ENCODE measurements around the gene PPCS. TPM values are rescaled to one million over a fixed set of nuclear protein-coding genes. Genes with fewer than 3 reads are reported as not detected.
"Not testable (repeated sequence)": the region's sequence is repeated elsewhere in the genome, so short reads cannot be mapped to it uniquely, and the experiment has no call there.

The PPCS gene
- total and polyA plus RNA-seq, 4 donors: 33.7 to 171 (median 54.0) TPM

- H3K36me3 ChIP-seq (ENCODE audit: control insufficient read depth in 1 of 2, insufficient read depth in 2 of 2, low read length in 1 of 2): peaks cover 0 to 2% of the 10 kb centered on the region in 2 donors
- DNase-seq (no peak), ATAC-seq (ENCODE audit: low FRiP score) (no peak)
- no peak overlapping the region for H3K4me3 ChIP-seq (ENCODE audit: low read length in 2 of 2)
- no peaks in the 10 kb centered on the region for H3K9me3 ChIP-seq (ENCODE audit: control insufficient read depth, low read length)
- H3K27ac ChIP-seq (ENCODE audit: low read depth in 1 of 2, low read length in 2 of 2): no peak overlapping the region
- no peaks in the 10 kb centered on the region for H3K27me3 ChIP-seq (ENCODE audit: control insufficient read depth in 1 of 2, insufficient read depth in 2 of 2, low read length in 1 of 2)
- no peaks in the 10 kb centered on the region for H3K4me1 ChIP-seq (ENCODE audit: control insufficient read depth in 1 of 2, insufficient read depth in 2 of 2, low read length in 2 of 2)
- 82 to 83% methylated on average over 2 of the region's 2 CpGs for WGBS, 2 donors
- intact Hi-C loops (cut with DNase I): no loop called here
Measured at GRCh38 chr1:42482635-42483153, 26.4 kb downstream of the PPCS start.

GRCh38 chr1:42484382-42484781 lies 28.0 kb downstream of the PPCS start:
- Histone ChIP-seq H3K9me3 (ENCODE audit: control insufficient read depth, low read length) (no peaks in the 10 kb centered on the region), H3K27me3 (ENCODE audit: control insufficient read depth in 1 of 2, insufficient read depth in 2 of 2, low read length in 1 of 2) (no peaks in the 10 kb centered on the region), H3K4me1 (ENCODE audit: control insufficient read depth in 1 of 2, insufficient read depth in 2 of 2, low read length in 2 of 2) (no peaks in the 10 kb centered on the region), H3K36me3 (ENCODE audit: control insufficient read depth in 1 of 2, insufficient read depth in 2 of 2, low read length in 1 of 2) (peaks cover 0 to 2% of the 10 kb centered on the region in 2 donors), H3K4me3 (ENCODE audit: low read length in 2 of 2) (no peak overlapping the region), H3K27ac (ENCODE audit: low read depth in 1 of 2, low read length in 2 of 2) (no peak overlapping the region)
- DNase-seq (no peak), ATAC-seq (ENCODE audit: low FRiP score) (no peak)
- intact Hi-C loops (cut with DNase I): no loop called here
- WGBS, 2 donors: 67 to 74% methylated on average over 2 of the region's 2 CpGs

- no peak for ATAC-seq (ENCODE audit: low FRiP score)
- H3K27ac ChIP-seq (ENCODE audit: low read depth in 1 of 2, low read length in 2 of 2): no peak overlapping the region
- H3K4me3 ChIP-seq (ENCODE audit: low read length in 2 of 2): no peak overlapping the region
- no peaks in the 10 kb centered on the region for H3K4me1 ChIP-seq (ENCODE audit: control insufficient read depth in 1 of 2, insufficient read depth in 2 of 2, low read length in 2 of 2)
- 95 to 98% methylated on average over 3 of the region's 3 CpGs for WGBS, 2 donors
- H3K36me3 ChIP-seq (ENCODE audit: control insufficient read depth in 1 of 2, insufficient read depth in 2 of 2, low read length in 1 of 2): no peaks in the 10 kb centered on the region
- no peak for DNase-seq
- no peaks in the 10 kb centered on the region for H3K9me3 ChIP-seq (ENCODE audit: control insufficient read depth, low read length)
- intact Hi-C loops (cut with DNase I): no loop called here
- H3K27me3 ChIP-seq (ENCODE audit: control insufficient read depth in 1 of 2, insufficient read depth in 2 of 2, low read length in 1 of 2): no peaks in the 10 kb centered on the region
Measured at GRCh38 chr1:42490237-42490636, 33.9 kb downstream of the PPCS start.

GRCh38 chr1:42502031-42502430 lies 45.7 kb downstream of the PPCS start:
- H3K4me1 ChIP-seq (ENCODE audit: control insufficient read depth in 1 of 2, insufficient read depth in 2 of 2, low read length in 2 of 2); H3K27ac ChIP-seq (ENCODE audit: low read depth in 1 of 2, low read length in 2 of 2); intact Hi-C loops (cut with DNase I); H3K9me3 ChIP-seq (ENCODE audit: control insufficient read depth, low read length); H3K27me3 ChIP-seq (ENCODE audit: control insufficient read depth in 1 of 2, insufficient read depth in 2 of 2, low read length in 1 of 2); H3K4me3 ChIP-seq (ENCODE audit: low read length in 2 of 2); ATAC-seq (ENCODE audit: low FRiP score); DNase-seq; H3K36me3 ChIP-seq (ENCODE audit: control insufficient read depth in 1 of 2, insufficient read depth in 2 of 2, low read length in 1 of 2): not testable (repeated sequence)
- WGBS, 2 donors: 87 to 94% methylated on average over 10 to 11 of the region's 11 CpGs

- WGBS, 2 donors: 87 to 98% methylated on average over 2 of the region's 2 CpGs
- Histone ChIP-seq H3K4me1 (ENCODE audit: control insufficient read depth in 1 of 2, insufficient read depth in 2 of 2, low read length in 2 of 2) (no peaks in the 10 kb centered on the region), H3K4me3 (ENCODE audit: low read length in 2 of 2) (no peak overlapping the region), H3K27ac (ENCODE audit: low read depth in 1 of 2, low read length in 2 of 2) (no peak overlapping the region), H3K36me3 (ENCODE audit: control insufficient read depth in 1 of 2, insufficient read depth in 2 of 2, low read length in 1 of 2) (peaks cover 0 to 2% of the 10 kb centered on the region in 2 donors), H3K27me3 (ENCODE audit: control insufficient read depth in 1 of 2, insufficient read depth in 2 of 2, low read length in 1 of 2) (no peaks in the 10 kb centered on the region), H3K9me3 (ENCODE audit: control insufficient read depth, low read length) (peaks cover 1% of the 10 kb centered on the region)
- intact Hi-C loops (cut with DNase I): no loop called here
- ATAC-seq (ENCODE audit: low FRiP score) (no peak), DNase-seq (no peak)
Measured at GRCh38 chr1:42504535-42505128, 48.3 kb downstream of the PPCS start.

- peaks cover 1% of the 10 kb centered on the region for H3K9me3 ChIP-seq (ENCODE audit: control insufficient read depth, low read length)
- peaks cover 0 to 2% of the 10 kb centered on the region in 2 donors for H3K36me3 ChIP-seq (ENCODE audit: control insufficient read depth in 1 of 2, insufficient read depth in 2 of 2, low read length in 1 of 2)
- DNase-seq (no peak), ATAC-seq (ENCODE audit: low FRiP score) (no peak)
- WGBS, 2 donors: 81 to 90% methylated on average over 1 of the region's 1 CpG
- no peak overlapping the region for H3K27ac ChIP-seq (ENCODE audit: low read depth in 1 of 2, low read length in 2 of 2)
- no peak overlapping the region for H3K4me3 ChIP-seq (ENCODE audit: low read length in 2 of 2)
- H3K4me1 ChIP-seq (ENCODE audit: control insufficient read depth in 1 of 2, insufficient read depth in 2 of 2, low read length in 2 of 2): no peaks in the 10 kb centered on the region
- intact Hi-C loops (cut with DNase I): no loop called here
- no peaks in the 10 kb centered on the region for H3K27me3 ChIP-seq (ENCODE audit: control insufficient read depth in 1 of 2, insufficient read depth in 2 of 2, low read length in 1 of 2)
Measured at GRCh38 chr1:42506576-42506975, 50.2 kb downstream of the PPCS start.

Other genes with a start within 250 kb of the PPCS start
- gene FOXJ3, start 121.3 kb upstream of the PPCS start, total RNA-seq: 10 to 100 TPM; 44.4 to 64.2 TPM
- gene FOXJ3, start 121.3 kb upstream of the PPCS start, polyA plus RNA-seq: 10 to 100 TPM in 1 of 2 donors, 1 to 10 TPM in 1; 9.6 to 17.1 TPM
- gene RIMKLA, start 75.8 kb upstream of the PPCS start, total RNA-seq: 1 to 10 TPM in 1 of 2 donors, under 1 TPM in 1; 0.06 to 1.3 TPM
- gene RIMKLA, start 75.8 kb upstream of the PPCS start, polyA plus RNA-seq: under 1 TPM; 0.25 to 0.54 TPM
- gene ZMYND12, start 521 bp upstream of the PPCS start, total RNA-seq: 1 to 10 TPM in 1 of 2 donors, not detected in 1; 1.1 TPM
- gene ZMYND12, start 521 bp upstream of the PPCS start, polyA plus RNA-seq: under 1 TPM in 1 of 2 donors, not detected in 1; 0.26 TPM
- 1 to 10 TPM; 2.3 to 6.3 TPM for gene CCDC30, start 6.7 kb downstream of the PPCS start, total RNA-seq
- gene CCDC30, start 6.7 kb downstream of the PPCS start, polyA plus RNA-seq: 1 to 10 TPM; 1.8 to 2.3 TPM
- gene PPIH, start 201.9 kb downstream of the PPCS start, total RNA-seq: 10 to 100 TPM; 14.1 to 16.4 TPM
- 10 to 100 TPM; 24.0 to 32.5 TPM for gene PPIH, start 201.9 kb downstream of the PPCS start, polyA plus RNA-seq
- gene YBX1, start 225.9 kb downstream of the PPCS start, total RNA-seq: 100 to 1,000 TPM; 393 to 498 TPM
- gene YBX1, start 225.9 kb downstream of the PPCS start, polyA plus RNA-seq: 1,000 to 10,000 TPM in 1 of 2 donors, 100 to 1,000 TPM in 1; 816 to 1,633 TPM